Calu3 (cell line): ENCODE measurements around the gene TSEN54. TPM values are rescaled to one million over a fixed set of nuclear protein-coding genes. Genes with fewer than 3 reads are reported as not detected.

ENCODE experiments used
- BruUV-seq: library from RNA; stranded (reverse); fragments of 400-500 nt; replicated peaks from 2 replicates; lab custom pipeline; 2021; lab: Mats Ljungman, UMichigan
- CTCF ChIA-PET: fragments of 300-600 bp; sonication (Branson Sonifier 250); formaldehyde crosslinking; loops from one replicate; lab custom pipeline; 2022; ENCODE audit warnings: antibody characterized with exemption; lab: Charles Lee
- DNase-seq: peaks from one replicate; pipeline ENCODE4 v3.0.0; 2022
- H3K27ac Mint-ChIP-seq: one replicate; pipeline ENCODE4 v1.8.0; 2022; ENCODE audit warnings: mixed read lengths; ENCODE audit not compliant: unreplicated experiment
- H3K27me3 Mint-ChIP-seq: one replicate; pipeline ENCODE4 v1.8.0; 2022; ENCODE audit warnings: mixed read lengths; ENCODE audit not compliant: unreplicated experiment
- H3K36me3 Mint-ChIP-seq: one replicate; pipeline ENCODE4 v1.8.0; 2022; ENCODE audit warnings: mild to moderate bottlenecking, moderate library complexity, mixed read lengths; ENCODE audit not compliant: insufficient read depth, unreplicated experiment
- H3K4me1 Mint-ChIP-seq: one replicate; pipeline ENCODE4 v1.8.0; 2022; ENCODE audit warnings: mild to moderate bottlenecking, low read depth, mixed read lengths; ENCODE audit not compliant: unreplicated experiment
- H3K4me3 Mint-ChIP-seq: one replicate; pipeline ENCODE4 v1.8.0; 2022; ENCODE audit warnings: mild to moderate bottlenecking, low read depth, moderate library complexity, mixed read lengths; ENCODE audit not compliant: unreplicated experiment
- H3K9me3 Mint-ChIP-seq: one replicate; pipeline ENCODE4 v1.8.0; 2022; ENCODE audit warnings: low read depth, mixed read lengths; ENCODE audit not compliant: unreplicated experiment
- intact Hi-C: fragments of 100-400 bp; cut with micrococcal nuclease; formaldehyde crosslinking; loops from one replicate; pipeline ENCODE4 v1.10.0; 2022; ENCODE audit not compliant: unreplicated experiment
- microRNA-seq: library from miRNA; unstranded; fragments of <30 nt; microRNA quantifications from one replicate; pipeline ENCODE4 v1.2.0, GENCODE V29; 2022
- total RNA-seq: library from RNA; stranded (reverse); gene quantifications from 2 replicates; pipeline ENCODE4 v1.2.3, GENCODE V29; 2022
- TF ChIP-seq, protein P1 (sequence below): fragments of 200-600 bp; IDR thresholded peaks from one replicate; pipeline ENCODE4 v1.8.0; 2022; ENCODE audit warnings: antibody characterized with exemption; ENCODE audit not compliant: unreplicated experiment

Gene TSEN54
- total RNA-seq, 1 experiment from 2014 or later = 55.4 TPM

DNA sequence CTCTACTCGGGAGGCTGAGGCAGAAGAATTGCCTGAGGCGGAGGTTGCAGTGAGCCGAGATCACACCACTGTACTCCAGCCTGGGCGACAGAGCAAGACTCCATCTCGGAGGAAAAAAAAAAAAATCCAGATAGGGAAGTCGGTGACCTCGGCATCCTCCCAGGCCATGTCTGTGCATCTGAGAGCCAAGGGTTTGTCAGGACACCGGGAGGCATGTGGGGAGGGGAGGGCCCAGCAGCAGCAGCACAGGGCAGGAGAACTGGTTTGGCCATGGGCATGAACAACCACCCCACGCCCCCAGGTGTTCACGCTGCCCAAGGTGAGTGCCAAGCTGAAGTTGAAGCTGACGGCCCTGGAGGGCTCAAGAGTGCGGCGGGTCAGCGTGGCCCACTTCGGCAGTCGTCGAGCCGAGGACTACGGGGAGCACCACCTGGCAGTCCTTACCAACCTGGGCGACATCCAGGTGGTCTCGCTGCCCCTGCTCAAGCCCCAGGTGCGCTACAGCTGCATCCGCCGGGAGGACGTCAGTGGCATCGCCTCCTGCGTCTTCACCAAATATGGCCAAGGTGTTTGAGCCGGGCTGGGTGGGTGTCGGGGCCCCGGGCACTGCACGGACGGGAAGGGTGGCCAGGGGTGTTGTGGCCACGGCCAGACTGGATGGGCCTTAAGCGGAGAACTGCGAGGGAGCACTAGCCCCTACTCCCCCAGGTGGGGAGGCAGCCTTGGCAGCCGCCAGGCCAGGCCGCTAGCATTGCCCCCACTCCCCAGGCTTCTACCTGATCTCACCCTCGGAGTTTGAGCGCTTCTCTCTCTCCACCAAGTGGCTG, 56.6 kb downstream of the TSEN54 start:
- no peaks in the 10 kb centered on the region for H3K9me3 Mint-ChIP-seq
- intact Hi-C loops = no loop called here
- CTCF ChIA-PET = interaction anchor here (0.7 kb wide), 1 partner anchor 23 kb away, joined by 5 read pairs; no protein-coding TSS in a partner anchor
- TF ChIP-seq, protein P1, sequence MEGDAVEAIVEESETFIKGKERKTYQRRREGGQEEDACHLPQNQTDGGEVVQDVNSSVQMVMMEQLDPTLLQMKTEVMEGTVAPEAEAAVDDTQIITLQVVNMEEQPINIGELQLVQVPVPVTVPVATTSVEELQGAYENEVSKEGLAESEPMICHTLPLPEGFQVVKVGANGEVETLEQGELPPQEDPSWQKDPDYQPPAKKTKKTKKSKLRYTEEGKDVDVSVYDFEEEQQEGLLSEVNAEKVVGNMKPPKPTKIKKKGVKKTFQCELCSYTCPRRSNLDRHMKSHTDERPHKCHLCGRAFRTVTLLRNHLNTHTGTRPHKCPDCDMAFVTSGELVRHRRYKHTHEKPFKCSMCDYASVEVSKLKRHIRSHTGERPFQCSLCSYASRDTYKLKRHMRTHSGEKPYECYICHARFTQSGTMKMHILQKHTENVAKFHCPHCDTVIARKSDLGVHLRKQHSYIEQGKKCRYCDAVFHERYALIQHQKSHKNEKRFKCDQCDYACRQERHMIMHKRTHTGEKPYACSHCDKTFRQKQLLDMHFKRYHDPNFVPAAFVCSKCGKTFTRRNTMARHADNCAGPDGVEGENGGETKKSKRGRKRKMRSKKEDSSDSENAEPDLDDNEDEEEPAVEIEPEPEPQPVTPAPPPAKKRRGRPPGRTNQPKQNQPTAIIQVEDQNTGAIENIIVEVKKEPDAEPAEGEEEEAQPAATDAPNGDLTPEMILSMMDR = no peak
- DNase-seq = no peak
- no peak overlapping the region for H3K27ac Mint-ChIP-seq
- no peaks in the 10 kb centered on the region for H3K4me1 Mint-ChIP-seq
- H3K36me3 Mint-ChIP-seq = peaks cover 50% of the 10 kb centered on the region
- H3K27me3 Mint-ChIP-seq = no peaks in the 10 kb centered on the region
- H3K4me3 Mint-ChIP-seq = no peak overlapping the region
- no TSS peak for BruUV-seq

DNA sequence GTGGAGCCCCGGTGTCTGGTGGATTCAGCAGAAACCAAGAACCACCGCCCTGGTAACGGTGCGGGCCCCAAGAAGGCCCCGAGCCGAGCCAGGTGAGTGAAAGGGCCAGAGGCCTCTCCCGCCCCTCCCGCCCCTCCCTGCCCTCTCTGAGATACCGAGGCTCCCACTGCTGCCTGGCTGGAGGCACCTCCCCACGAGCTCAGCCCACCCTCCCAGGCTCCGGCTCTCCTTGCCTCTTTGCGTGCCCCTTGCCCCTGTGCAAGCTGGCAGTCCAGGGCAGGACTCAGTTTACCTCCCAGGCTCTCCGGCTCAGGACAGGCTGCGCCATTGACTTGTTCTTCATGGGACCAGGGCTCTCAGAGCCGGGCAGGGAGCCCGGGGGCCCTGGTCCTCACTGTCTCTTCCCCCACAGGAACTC, 57.2 kb downstream of the TSEN54 start:
- intact Hi-C loops = no loop called here
- Mint-ChIP-seq H3K27me3 (no peaks in the 10 kb centered on the region), H3K36me3 (peaks cover 44% of the 10 kb centered on the region), H3K4me1 (peaks cover 2% of the 10 kb centered on the region), H3K4me3 (no peak overlapping the region), H3K9me3 (no peaks in the 10 kb centered on the region), H3K27ac (no peak overlapping the region)
- TF ChIP-seq, protein P1 = no peak
- DNase-seq = no peak
- CTCF ChIA-PET = no interaction called here
- BruUV-seq = no TSS peak

DNA sequence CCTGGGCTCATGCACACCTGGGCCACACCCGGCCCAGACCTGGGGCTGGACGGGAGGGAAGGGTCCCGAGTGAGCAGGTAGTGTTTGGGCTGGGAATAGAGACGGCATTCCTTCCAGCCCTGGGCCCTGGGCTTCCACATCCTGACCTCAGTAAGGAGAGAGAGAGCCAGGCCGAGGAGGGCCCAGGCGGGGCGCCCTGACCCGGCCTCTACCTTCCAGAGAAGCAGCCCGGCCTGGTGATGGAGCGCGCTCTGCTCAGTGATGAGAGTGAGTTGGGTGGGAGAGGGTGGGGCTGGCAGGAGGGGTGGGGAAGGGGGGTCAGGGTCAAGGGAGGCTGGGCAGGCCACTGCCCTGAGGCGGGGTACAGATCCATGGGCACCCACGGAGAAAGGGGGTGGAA, 57.7 kb downstream of the TSEN54 start:
- TF ChIP-seq, protein P1 = no peak
- Mint-ChIP-seq H3K4me1 (peaks cover 6% of the 10 kb centered on the region), H3K27ac (no peak overlapping the region), H3K27me3 (no peaks in the 10 kb centered on the region), H3K9me3 (no peaks in the 10 kb centered on the region), H3K4me3 (no peak overlapping the region), H3K36me3 (peaks cover 39% of the 10 kb centered on the region)
- no TSS peak for BruUV-seq
- intact Hi-C loops = no loop called here
- CTCF ChIA-PET = no interaction called here
- DNase-seq = no peak

Small RNAs within 50 kb of the gene (microRNA-seq; reads per million reads assigned to microRNA genes)
- 2.5 reads per million for gene MIR6785

Other genes with a start within 250 kb of the TSEN54 start
- 25.7 and 29.5 TPM in 2 replicates for gene MIF4GD, start 245.3 kb upstream of the TSEN54 start, total RNA-seq
- gene SLC25A19, start 227.1 kb upstream of the TSEN54 start, total RNA-seq = 26.7 and 26.8 TPM in 2 replicates
- gene GRB2, start 110.8 kb upstream of the TSEN54 start, total RNA-seq = 79.7 and 99.9 TPM in 2 replicates
- 55.0 and 63.4 TPM in 2 replicates for gene TMEM94, start 59.9 kb upstream of the TSEN54 start, total RNA-seq
- gene CASKIN2, start 991 bp upstream of the TSEN54 start, total RNA-seq = 30.0 and 30.4 TPM in 2 replicates
- 208 and 251 TPM in 2 replicates for gene LLGL2, start 9.2 kb downstream of the TSEN54 start, total RNA-seq
- 58.4 and 78.6 TPM in 2 replicates for gene MYO15B, start 71.3 kb downstream of the TSEN54 start, total RNA-seq
- 1.9 and 3.5 TPM in 2 replicates for gene SMIM5, start 116.9 kb downstream of the TSEN54 start, total RNA-seq
- gene RECQL5, start 150.6 kb downstream of the TSEN54 start, total RNA-seq = 71.3 and 87.3 TPM in 2 replicates
- 96.4 and 98.4 TPM in 2 replicates for gene SAP30BP, start 150.8 kb downstream of the TSEN54 start, total RNA-seq
- 253 and 301 TPM in 2 replicates for gene ITGB4, start 204.9 kb downstream of the TSEN54 start, total RNA-seq
- gene GALK1, start 248.7 kb downstream of the TSEN54 start, total RNA-seq = 20.4 and 20.5 TPM in 2 replicates